Smooth muscle cell (in vitro differentiated cells): ENCODE measurements around the gene LRRC32. TPM values are rescaled to one million over a fixed set of nuclear protein-coding genes. Genes with fewer than 3 reads are reported as not detected.
A peak's percentile ranks its signal among the peaks of the same experiment; 100 is the strongest.

Experiments used
- DNase-seq: peaks from one replicate; lab custom pipeline; 2025; ENCODE audit not compliant: unreplicated experiment; lab: John Stamatoyannopoulos, UW
- H2AFZ ChIP-seq: fragments of 200-600 bp; sonication (generic); 2 replicates; pipeline ENCODE4 v1.6.0; 2016; ENCODE audit warnings: antibody characterized with exemption, low read depth, mild to moderate bottlenecking
- H3F3A ChIP-seq: fragments of 200-600 bp; sonication (generic); 2 replicates; pipeline ENCODE4 v1.6.0; 2017; ENCODE audit warnings: antibody characterized with exemption, low read depth
- H3K27ac ChIP-seq: fragments of 200-600 bp; sonication (generic); 2 replicates; pipeline ENCODE4 v1.5.1; 2016; ENCODE audit warnings: low read depth, mild to moderate bottlenecking
- H3K27me3 ChIP-seq: fragments of 200-600 bp; sonication (generic); 2 replicates; pipeline ENCODE4 v1.6.1; 2016; ENCODE audit warnings: low read depth, mild to moderate bottlenecking
- H3K36me3 ChIP-seq: fragments of 200-600 bp; sonication (generic); 2 replicates; pipeline ENCODE4 v1.5.1; 2016; ENCODE audit warnings: low read depth
- H3K4me1 ChIP-seq: fragments of 200-600 bp; sonication (generic); 2 replicates; pipeline ENCODE4 v1.5.1; 2016; ENCODE audit warnings: low read depth
- H3K4me2 ChIP-seq: fragments of 200-600 bp; sonication (generic); 2 replicates; pipeline ENCODE4 v1.6.0; 2016; ENCODE audit warnings: mild to moderate bottlenecking
- H3K4me3 ChIP-seq: fragments of 200-600 bp; sonication (generic); 2 replicates; pipeline ENCODE4 v1.5.1; 2016; ENCODE audit warnings: mild to moderate bottlenecking
- H3K79me2 ChIP-seq: fragments of 200-600 bp; sonication (generic); 2 replicates; pipeline ENCODE4 v1.6.0; 2016; ENCODE audit warnings: low read depth, mild to moderate bottlenecking
- H3K9ac ChIP-seq: fragments of 200-600 bp; sonication (generic); 2 replicates; pipeline ENCODE4 v1.6.0; 2016; ENCODE audit warnings: low read depth
- H3K9me3 ChIP-seq: fragments of 200-600 bp; sonication (generic); replicated peaks from 2 replicates; pipeline ENCODE4 v1.5.1; 2016; ENCODE audit warnings: low read depth
- H4K20me1 ChIP-seq: fragments of 200-600 bp; sonication (generic); 2 replicates; pipeline ENCODE4 v1.6.0; 2016; ENCODE audit warnings: low read depth
- WGBS: methylation state at CpG from one replicate; pipeline ENCODE4 v1.1.7; 2016; ENCODE audit warnings: low lambda C conversion rate; 5-methylcytosine and 5-hydroxymethylcytosine counted together
- polyA plus RNA-seq: library from polyadenylated mRNA; unstranded; fragments of >200 nt; fragmentation: Nextera tagmentation; extraction: Ambion mirVana; gene quantifications from 2 replicates; pipeline ENCODE4 v1.2.1, GENCODE V29; 2016
- total RNA-seq: library from RNA; depleted of rRNA; stranded (reverse); fragments of >200 nt; gene quantifications from 2 replicates; pipeline ENCODE4 v1.2.3, GENCODE V29; 2014
- TF ChIP-seq, protein P1 (sequence below): fragments of 200-600 bp; sonication (generic); IDR thresholded peaks from 2 replicates; pipeline ENCODE4 v1.5.1; 2017; ENCODE audit warnings: borderline replicate concordance, mild to moderate bottlenecking, antibody characterized with exemption; ENCODE audit not compliant: insufficient read depth, poor library complexity, severe bottlenecking

LRRC32 gene
- total and polyA plus RNA-seq, 2 experiments from 2014 or later: 171 to 444 TPM

DNA sequence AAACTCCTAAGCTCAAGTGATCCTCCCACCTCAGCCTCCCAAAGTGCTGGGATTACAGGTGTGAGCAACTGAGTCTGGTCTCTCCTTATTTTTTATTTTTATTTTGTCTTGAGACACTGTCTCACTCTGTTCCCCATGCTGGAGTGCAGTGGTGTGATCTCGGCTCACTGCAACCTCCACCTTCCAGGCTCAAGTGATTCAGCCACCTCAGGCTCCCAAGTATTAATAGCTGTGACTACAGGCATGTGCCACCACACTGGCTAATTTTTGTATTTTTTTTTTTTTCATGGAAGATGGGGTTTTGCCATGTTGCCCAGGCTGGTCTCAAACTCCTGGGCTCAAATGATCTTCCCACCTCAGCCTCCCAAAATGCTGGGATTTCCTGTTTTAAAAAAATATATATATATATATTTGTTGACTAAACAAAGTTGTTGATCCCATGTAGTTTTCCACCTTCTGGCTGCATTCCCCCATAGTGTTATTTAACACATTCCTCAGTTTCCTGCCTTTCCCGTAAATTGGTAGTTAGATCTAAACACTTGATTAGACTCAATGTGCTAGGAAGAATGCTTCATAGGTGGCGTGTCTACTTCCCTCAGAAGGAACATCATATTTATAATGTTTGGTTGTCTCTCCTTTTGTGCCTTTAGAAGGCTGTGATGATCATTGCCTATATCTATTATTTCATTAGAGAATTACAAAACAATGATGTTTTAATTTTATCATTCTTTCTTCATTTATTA is 38.8 kb downstream of the LRRC32 start:
- H2AFZ ChIP-seq: no peak overlapping the region
- H3F3A ChIP-seq: no peaks in the 10 kb centered on the region
- H3K36me3 ChIP-seq: no peaks in the 10 kb centered on the region
- no peaks in the 10 kb centered on the region for H3K9me3 ChIP-seq
- no peak overlapping the region for H3K4me2 ChIP-seq
- DNase-seq: no peak
- H4K20me1 ChIP-seq: no peaks in the 10 kb centered on the region
- no peaks in the 10 kb centered on the region for H3K27me3 ChIP-seq
- H3K27ac ChIP-seq: no peak overlapping the region
- H3K9ac ChIP-seq: no peak overlapping the region
- H3K79me2 ChIP-seq: no peaks in the 10 kb centered on the region
- 82% methylated on average over 3 of the region's 3 CpGs for WGBS
- no peaks in the 10 kb centered on the region for H3K4me1 ChIP-seq
- no peak overlapping the region for H3K4me3 ChIP-seq
- TF ChIP-seq, protein P1, sequence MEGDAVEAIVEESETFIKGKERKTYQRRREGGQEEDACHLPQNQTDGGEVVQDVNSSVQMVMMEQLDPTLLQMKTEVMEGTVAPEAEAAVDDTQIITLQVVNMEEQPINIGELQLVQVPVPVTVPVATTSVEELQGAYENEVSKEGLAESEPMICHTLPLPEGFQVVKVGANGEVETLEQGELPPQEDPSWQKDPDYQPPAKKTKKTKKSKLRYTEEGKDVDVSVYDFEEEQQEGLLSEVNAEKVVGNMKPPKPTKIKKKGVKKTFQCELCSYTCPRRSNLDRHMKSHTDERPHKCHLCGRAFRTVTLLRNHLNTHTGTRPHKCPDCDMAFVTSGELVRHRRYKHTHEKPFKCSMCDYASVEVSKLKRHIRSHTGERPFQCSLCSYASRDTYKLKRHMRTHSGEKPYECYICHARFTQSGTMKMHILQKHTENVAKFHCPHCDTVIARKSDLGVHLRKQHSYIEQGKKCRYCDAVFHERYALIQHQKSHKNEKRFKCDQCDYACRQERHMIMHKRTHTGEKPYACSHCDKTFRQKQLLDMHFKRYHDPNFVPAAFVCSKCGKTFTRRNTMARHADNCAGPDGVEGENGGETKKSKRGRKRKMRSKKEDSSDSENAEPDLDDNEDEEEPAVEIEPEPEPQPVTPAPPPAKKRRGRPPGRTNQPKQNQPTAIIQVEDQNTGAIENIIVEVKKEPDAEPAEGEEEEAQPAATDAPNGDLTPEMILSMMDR: no peak

DNA sequence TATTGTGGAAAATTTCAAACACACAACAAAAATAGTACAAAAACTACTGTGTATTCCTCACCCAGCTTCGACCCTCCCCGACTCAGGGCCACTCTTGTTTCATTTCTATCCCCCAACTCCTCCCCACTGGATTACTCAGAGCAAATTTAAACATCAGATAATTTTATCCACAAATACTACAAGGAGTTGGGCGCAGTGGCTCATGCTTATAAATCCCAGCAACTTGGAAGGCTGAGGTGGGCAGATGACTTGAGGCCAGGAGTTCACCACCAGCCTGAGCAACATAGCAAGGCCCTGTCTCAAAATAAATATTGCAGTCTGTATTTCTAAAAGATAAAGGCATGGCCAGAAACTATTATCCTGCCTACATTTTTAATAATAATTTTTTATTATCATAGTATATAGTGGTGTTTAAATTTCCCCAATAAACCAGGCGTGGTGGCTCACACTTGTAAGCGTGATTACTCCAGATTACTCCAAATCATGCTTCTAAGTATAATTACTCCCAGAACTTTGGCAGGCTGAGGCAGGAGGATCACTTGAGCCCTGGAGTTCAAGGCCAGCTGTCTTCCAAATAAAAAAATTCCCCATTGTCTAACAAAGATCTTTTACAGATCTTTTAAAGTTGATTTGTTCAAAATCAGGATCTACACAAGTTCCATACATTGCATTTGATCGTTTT is 39.8 kb downstream of the LRRC32 start:
- H3K36me3 ChIP-seq: no peaks in the 10 kb centered on the region
- 97% methylated on average over 6 of the region's 6 CpGs for WGBS
- no peaks in the 10 kb centered on the region for H3K9me3 ChIP-seq
- H3F3A ChIP-seq: no peaks in the 10 kb centered on the region
- no peak overlapping the region for H3K4me2 ChIP-seq
- no peak overlapping the region for H2AFZ ChIP-seq
- H4K20me1 ChIP-seq: no peaks in the 10 kb centered on the region
- no peak overlapping the region for H3K4me3 ChIP-seq
- H3K9ac ChIP-seq: no peak overlapping the region
- H3K27ac ChIP-seq: peak overlapping the region; percentile 19
- no peak for DNase-seq
- TF ChIP-seq, protein P1: no peak
- no peaks in the 10 kb centered on the region for H3K79me2 ChIP-seq
- no peaks in the 10 kb centered on the region for H3K4me1 ChIP-seq
- H3K27me3 ChIP-seq: no peaks in the 10 kb centered on the region

DNA sequence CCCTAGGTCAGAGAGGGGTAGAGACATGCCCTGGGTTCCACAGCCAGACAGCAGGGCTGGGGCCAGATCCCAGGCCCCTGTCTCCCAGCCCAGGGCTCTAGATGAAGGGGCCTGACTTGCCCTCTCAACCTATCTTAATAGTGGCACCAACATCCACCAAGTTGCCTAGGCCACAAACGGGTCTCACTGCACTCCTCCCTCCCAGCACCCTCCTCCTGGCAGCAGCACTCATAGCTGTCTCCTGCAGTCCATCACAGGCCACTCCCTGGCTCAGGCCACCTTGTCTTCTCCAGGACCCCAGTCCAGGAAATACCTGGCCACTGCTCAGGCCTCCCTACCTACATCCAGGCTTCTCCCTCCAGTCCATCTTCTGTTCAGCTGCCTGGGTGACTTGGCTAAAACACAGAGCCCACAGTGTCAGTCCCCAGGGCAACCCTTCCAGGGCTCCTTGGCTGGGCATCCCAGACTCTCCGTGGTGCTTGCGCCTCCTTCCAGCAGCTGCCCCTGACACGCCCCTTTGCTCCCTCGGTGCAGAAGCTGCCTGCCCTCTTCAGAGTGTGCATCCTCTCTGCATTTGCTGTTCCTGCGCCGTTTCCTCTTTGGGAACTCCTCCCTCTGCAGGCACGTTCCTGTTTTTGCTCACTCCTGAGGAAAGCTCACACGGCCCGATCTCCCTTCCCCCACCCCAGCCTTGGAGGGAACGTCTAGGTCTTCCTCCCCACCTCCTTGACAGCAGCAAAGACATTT is 40.5 kb downstream of the LRRC32 start:
- no peaks in the 10 kb centered on the region for H3F3A ChIP-seq
- DNase-seq: no peak
- TF ChIP-seq, protein P1: no peak
- no peaks in the 10 kb centered on the region for H3K9me3 ChIP-seq
- peak overlapping the region; percentile 27 for H2AFZ ChIP-seq
- H4K20me1 ChIP-seq: no peaks in the 10 kb centered on the region
- H3K27ac ChIP-seq: peak overlapping the region; percentile 59
- H3K4me2 ChIP-seq: no peak overlapping the region
- no peak overlapping the region for H3K4me3 ChIP-seq
- H3K4me1 ChIP-seq: no peaks in the 10 kb centered on the region
- H3K36me3 ChIP-seq: no peaks in the 10 kb centered on the region
- peak overlapping the region; percentile 39 for H3K9ac ChIP-seq
- no peaks in the 10 kb centered on the region for H3K79me2 ChIP-seq
- no peaks in the 10 kb centered on the region for H3K27me3 ChIP-seq
- WGBS: 76% methylated on average over 9 of the region's 11 CpGs
